Mucosa of stomach (tissue), 1 donor: ENCODE measurements around the gene PIK3CD.

Source experiments
- H3K27me3 ChIP-seq: one replicate; pipeline ENCODE4 v1.7.0; 2013; ENCODE audit warnings: mild to moderate bottlenecking, low read length; ENCODE audit not compliant: control insufficient read depth, insufficient read depth
- H3K36me3 ChIP-seq: one replicate; pipeline ENCODE4 v1.7.0; 2013; ENCODE audit warnings: low read length; ENCODE audit not compliant: control insufficient read depth, insufficient read depth
- H3K4me1 ChIP-seq: one replicate; pipeline ENCODE4 v1.7.0; 2013; ENCODE audit warnings: mild to moderate bottlenecking, low read length; ENCODE audit not compliant: control insufficient read depth, insufficient read depth
- H3K4me3 ChIP-seq: one replicate; pipeline ENCODE4 v1.7.0; 2013; ENCODE audit warnings: low read length
- H3K9ac ChIP-seq: one replicate; pipeline ENCODE4 v1.7.0; 2013; ENCODE audit warnings: mild to moderate bottlenecking, low read length, moderate library complexity
- H3K9me3 ChIP-seq: one replicate; pipeline ENCODE4 v1.7.0; 2013; ENCODE audit warnings: mild to moderate bottlenecking, low read length, moderate library complexity; ENCODE audit not compliant: control insufficient read depth
- donor health status: Pancreatic carcinoma.

The PIK3CD gene

DNA sequence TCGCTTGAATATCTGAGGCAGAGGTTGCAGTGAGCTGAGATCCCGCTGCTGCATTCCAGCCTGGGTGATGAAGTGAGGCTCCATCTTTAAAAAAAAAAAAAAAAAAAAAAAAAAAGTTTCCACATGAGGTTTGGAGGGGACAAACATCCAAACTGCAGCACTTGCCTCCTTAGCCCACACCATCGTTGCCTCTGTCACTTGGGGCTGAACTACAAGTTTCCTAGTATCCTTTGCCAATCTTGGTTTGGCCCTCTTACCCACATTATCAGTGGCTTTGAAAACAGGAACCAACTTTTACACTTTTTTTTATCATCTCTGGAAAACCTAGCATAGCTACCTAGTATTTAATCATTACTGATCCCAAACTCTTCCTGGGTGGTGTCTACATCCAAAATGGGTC lies 113.0 kb downstream of the PIK3CD start:
- no peak overlapping the region for H3K9ac ChIP-seq

DNA sequence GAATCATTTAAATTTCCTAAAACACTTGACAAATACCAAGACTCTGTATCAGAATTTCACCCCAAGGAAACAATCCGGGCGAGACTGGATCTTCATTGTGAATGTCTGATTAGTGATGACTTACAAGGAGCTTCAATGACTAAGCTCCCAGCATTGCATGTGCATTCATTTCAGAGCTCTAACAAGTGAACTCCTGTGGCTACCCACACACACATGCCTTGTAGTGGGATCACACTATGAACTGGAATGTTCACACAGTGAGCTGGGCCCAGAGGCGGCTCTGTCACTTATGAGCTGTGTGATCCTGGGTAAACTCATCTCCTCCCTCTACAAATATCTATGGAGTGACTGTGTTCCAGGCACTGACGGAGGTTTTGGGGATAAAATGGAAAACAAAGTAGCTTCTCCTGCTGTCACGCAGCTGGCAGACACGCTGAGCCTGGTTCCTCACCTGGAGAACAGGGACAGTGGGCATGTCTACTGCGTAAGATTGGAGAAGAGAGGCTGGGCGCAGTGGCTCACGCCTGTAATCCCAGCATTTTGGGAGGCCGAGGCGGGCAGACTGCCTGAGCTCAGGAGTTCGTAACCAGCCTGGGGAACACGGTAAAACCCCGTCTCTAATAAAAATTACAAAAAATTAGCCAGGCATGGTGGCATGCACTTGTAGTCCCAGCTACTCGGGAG lies 115.4 kb downstream of the PIK3CD start:
- no peak overlapping the region for H3K4me3 ChIP-seq
- no peaks in the 10 kb centered on the region for H3K36me3 ChIP-seq
- H3K9ac ChIP-seq = no peak overlapping the region
- H3K27me3 ChIP-seq = no peaks in the 10 kb centered on the region
- H3K4me1 ChIP-seq = peaks cover 11% of the 10 kb centered on the region
- H3K9me3 ChIP-seq = no peaks in the 10 kb centered on the region

More for the DNA sequence above, 113.0 kb downstream of the PIK3CD start:
- Histone ChIP-seq H3K4me3 (no peak overlapping the region), H3K27me3 (no peaks in the 10 kb centered on the region), H3K4me1 (peaks cover 8% of the 10 kb centered on the region), H3K9me3 (no peaks in the 10 kb centered on the region), H3K36me3 (no peaks in the 10 kb centered on the region)

DNA sequence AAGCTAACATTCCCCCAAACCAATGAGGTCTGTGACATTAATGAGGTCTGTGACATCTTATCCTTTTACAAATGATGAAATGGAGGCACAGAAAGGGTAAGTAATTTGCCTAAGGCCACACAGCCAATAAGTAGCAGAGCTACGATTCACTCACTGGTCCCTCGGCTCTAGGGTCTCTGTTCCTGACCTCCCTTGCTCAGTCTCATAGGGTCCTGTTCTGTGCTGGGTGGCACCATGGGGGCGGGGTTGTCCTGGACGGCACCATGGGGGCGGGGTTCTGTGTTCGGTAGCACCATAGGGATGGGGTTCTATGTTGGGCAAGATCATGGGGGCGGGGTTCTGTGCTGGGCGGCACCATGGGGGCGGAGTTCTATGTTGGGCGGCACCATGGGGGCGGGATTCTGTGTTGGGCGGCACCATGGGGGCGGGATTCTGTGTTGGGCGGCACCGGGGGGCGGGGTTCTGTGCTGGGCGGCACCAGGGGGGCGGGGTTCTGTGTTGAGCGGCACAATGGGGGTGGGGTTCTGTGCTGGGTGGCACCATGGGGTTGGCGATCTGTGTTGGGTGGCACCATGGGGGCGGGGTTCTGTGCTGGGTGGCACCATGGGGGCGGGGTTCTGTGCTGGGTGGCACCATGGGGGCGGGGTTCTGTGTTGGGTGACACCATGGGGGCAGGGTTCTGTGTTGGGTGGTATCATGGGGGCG lies 116.6 kb downstream of the PIK3CD start:
- Histone ChIP-seq H3K4me3 (no peak overlapping the region), H3K36me3 (no peaks in the 10 kb centered on the region), H3K27me3 (no peaks in the 10 kb centered on the region), H3K9me3 (no peaks in the 10 kb centered on the region), H3K9ac (no peak overlapping the region), H3K4me1 (peaks cover 11% of the 10 kb centered on the region)

DNA sequence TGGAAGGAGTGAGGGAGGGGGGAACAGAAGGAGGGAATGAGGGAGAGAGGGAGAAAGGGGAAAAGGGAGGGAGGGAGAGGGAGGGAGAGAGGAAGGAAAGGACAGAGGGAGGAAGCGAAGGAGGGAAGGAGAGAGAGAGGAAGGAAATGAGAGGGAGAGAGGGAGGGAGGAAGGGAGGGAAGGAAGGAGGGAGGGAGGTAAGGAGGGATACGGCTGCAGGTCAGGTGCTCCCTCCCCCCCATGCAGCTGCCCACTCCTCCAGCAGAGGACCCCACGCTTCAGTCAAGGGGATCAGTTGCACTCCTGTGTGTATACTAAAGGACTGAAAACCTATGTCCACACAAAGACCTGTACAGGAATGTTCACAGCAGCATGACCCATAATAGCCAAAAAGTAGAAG lies 117.5 kb downstream of the PIK3CD start:
- Histone ChIP-seq H3K4me1 (peaks cover 11% of the 10 kb centered on the region), H3K9me3 (no peaks in the 10 kb centered on the region), H3K27me3 (no peaks in the 10 kb centered on the region), H3K36me3 (no peaks in the 10 kb centered on the region), H3K4me3 (no peak overlapping the region), H3K9ac (no peak overlapping the region)

DNA sequence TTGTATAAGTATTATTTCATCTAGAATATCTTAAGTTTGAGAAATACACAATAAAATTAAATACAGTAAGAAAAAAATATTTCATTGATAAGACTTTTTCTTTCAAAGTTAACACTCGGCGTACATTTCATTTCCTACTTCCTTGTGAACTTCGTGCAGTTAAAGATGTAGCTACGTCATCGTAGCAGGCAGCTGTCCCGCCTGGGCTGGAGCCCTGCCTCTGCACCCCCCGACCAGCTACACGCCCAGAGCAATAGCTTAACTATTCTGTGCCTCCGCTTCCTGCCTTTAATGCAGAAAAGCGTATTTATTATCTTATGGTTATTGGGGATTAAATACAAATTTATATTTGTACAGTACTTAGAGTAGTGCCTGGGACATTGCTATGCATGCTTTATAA lies 118.8 kb downstream of the PIK3CD start:
- H3K4me1 ChIP-seq = peaks cover 11% of the 10 kb centered on the region

DNA sequence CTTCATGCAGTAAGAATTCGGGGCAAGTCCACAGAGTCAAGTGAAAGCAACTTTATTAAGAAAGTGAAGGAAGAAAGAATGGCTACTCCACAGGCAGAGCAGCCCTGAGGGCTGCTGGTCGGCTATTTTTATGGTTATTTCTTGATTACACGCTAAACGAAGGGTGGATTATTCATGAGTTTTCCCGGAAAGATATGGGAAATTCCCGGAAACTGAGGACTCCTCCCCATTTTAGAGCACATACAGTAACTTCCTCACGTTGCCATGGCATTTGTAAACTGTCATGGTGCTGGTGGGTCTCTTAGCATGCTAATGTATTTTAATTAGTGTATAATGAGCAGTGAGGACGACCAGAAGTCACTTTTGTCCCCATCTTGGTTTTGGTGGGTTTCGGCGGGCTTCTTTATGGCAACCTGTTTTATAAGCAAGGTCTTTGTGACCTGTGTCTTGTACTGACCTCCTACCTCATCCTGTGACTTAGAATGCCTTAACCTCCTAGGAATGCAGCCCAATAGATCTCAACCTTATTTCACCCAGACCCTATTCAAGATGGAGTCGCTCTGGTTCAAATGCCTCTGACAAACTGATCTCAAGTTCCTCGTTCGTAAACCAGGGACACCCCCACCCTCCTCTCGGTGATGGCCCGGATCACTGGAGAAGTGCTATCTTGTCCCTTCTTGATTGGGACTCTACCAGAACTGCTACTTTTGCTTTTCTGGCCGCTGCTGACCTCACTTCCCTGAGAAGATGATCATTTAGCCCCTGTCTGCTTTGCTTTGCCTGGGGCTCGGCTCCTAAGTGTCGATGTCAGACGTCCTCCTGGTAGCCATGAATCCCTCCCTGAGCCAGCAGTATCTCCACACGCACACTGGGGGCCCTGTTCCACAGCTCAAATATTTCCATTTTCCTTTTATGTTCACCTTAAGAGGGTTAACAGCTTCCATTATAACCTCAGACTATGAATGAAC lies 123.5 kb downstream of the PIK3CD start:
- H3K4me3 ChIP-seq = no peak overlapping the region
- H3K36me3 ChIP-seq = no peaks in the 10 kb centered on the region
- H3K9me3 ChIP-seq = no peaks in the 10 kb centered on the region
- H3K9ac ChIP-seq = no peak overlapping the region
- H3K4me1 ChIP-seq = no peaks in the 10 kb centered on the region
- H3K27me3 ChIP-seq = no peaks in the 10 kb centered on the region

More for the DNA sequence above, 118.8 kb downstream of the PIK3CD start:
- Histone ChIP-seq H3K27me3 (no peaks in the 10 kb centered on the region), H3K9me3 (no peaks in the 10 kb centered on the region), H3K36me3 (no peaks in the 10 kb centered on the region), H3K4me3 (no peak overlapping the region), H3K9ac (no peak overlapping the region)

DNA sequence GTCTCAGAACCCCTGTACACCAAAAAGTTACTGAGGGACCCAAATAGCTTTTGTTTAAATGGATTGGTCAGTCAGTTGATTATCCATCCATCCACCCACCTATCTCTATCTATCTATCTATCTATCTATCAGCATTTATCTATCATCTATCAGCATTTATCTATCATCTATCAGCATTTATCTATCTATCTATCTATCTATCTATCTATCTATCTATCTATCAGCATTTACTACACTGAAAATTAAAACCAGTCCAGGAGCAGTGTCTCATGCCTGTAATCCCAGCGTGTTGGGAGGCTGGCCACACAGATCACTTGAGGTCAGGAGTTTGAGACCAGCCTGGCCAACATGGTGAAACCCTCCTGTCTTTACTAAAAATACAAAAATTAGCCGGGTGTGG lies 125.2 kb downstream of the PIK3CD start:
- Histone ChIP-seq H3K4me1 (no peaks in the 10 kb centered on the region), H3K4me3 (no peak overlapping the region), H3K9me3 (no peaks in the 10 kb centered on the region), H3K36me3 (no peaks in the 10 kb centered on the region), H3K9ac (no peak overlapping the region), H3K27me3 (no peaks in the 10 kb centered on the region)
